ENCODE measurements around the gene PIP5K1C. TPM values are rescaled to one million over a fixed set of nuclear protein-coding genes. Genes with fewer than 3 reads are reported as not detected.
"Not testable (repeated sequence)": the region's sequence is repeated elsewhere in the genome, so short reads cannot be mapped to it uniquely, and the experiment has no call there.

Gene PIP5K1C
- total RNA-seq, 1 experiment from 2014 or later, result 2.8 TPM

GRCh38 chr19:3672575-3672948 is 27.7 kb downstream of the PIP5K1C start:
- H3K27me3 ChIP-seq, result no peaks in the 10 kb centered on the region
- H3K9me3 ChIP-seq, result no peaks in the 10 kb centered on the region
- H3K36me3 ChIP-seq, result no peaks in the 10 kb centered on the region
- no peak for DNase-seq
- no peak overlapping the region for H3K4me3 ChIP-seq

GRCh38 chr19:3671680-3672574 is 28.3 kb downstream of the PIP5K1C start:
- H3K36me3 ChIP-seq, result no peaks in the 10 kb centered on the region
- no peaks in the 10 kb centered on the region for H3K27me3 ChIP-seq
- no peak for DNase-seq
- H3K9me3 ChIP-seq, result no peaks in the 10 kb centered on the region
- H3K4me3 ChIP-seq, result no peak overlapping the region

- no peak for DNase-seq
- Histone ChIP-seq H3K27me3 (no peaks in the 10 kb centered on the region), H3K4me3 (no peak overlapping the region)
Measured at GRCh38 chr19:3670796-3671679, 29.2 kb downstream of the PIP5K1C start.

GRCh38 chr19:3669947-3670795 is 30.1 kb downstream of the PIP5K1C start:
- no peaks in the 10 kb centered on the region for H3K36me3 ChIP-seq

More at GRCh38 chr19:3670796-3671679, 29.2 kb downstream of the PIP5K1C start:
- Histone ChIP-seq H3K36me3 (no peaks in the 10 kb centered on the region), H3K9me3 (no peaks in the 10 kb centered on the region)

GRCh38 chr19:3669082-3669946 is 31.0 kb downstream of the PIP5K1C start:
- Histone ChIP-seq H3K4me3 (no peak overlapping the region), H3K36me3 (no peaks in the 10 kb centered on the region), H3K9me3 (no peaks in the 10 kb centered on the region), H3K27me3 (no peaks in the 10 kb centered on the region)
- DNase-seq, result no peak

More at GRCh38 chr19:3669947-3670795, 30.1 kb downstream of the PIP5K1C start:
- no peaks in the 10 kb centered on the region for H3K9me3 ChIP-seq
- no peak for DNase-seq
- H3K27me3 ChIP-seq, result no peaks in the 10 kb centered on the region
- H3K4me3 ChIP-seq, result no peak overlapping the region

GRCh38 chr19:3668331-3669081 is 31.8 kb downstream of the PIP5K1C start:
- H3K9me3 ChIP-seq, result no peaks in the 10 kb centered on the region
- DNase-seq, result no peak
- H3K27me3 ChIP-seq, result no peaks in the 10 kb centered on the region
- H3K36me3 ChIP-seq, result no peaks in the 10 kb centered on the region
- H3K4me3 ChIP-seq, result no peak overlapping the region

GRCh38 chr19:3667766-3668165 is 32.5 kb downstream of the PIP5K1C start:
- H3K9me3 ChIP-seq, result no peaks in the 10 kb centered on the region
- H3K4me3 ChIP-seq, result no peak overlapping the region
- no peak for DNase-seq
- H3K27me3 ChIP-seq, result no peaks in the 10 kb centered on the region
- H3K36me3 ChIP-seq, result no peaks in the 10 kb centered on the region

GRCh38 chr19:3667037-3667638 is 33.1 kb downstream of the PIP5K1C start:
- no peak for DNase-seq
- no peaks in the 10 kb centered on the region for H3K9me3 ChIP-seq
- no peaks in the 10 kb centered on the region for H3K27me3 ChIP-seq
- H3K36me3 ChIP-seq, result no peaks in the 10 kb centered on the region
- no peak overlapping the region for H3K4me3 ChIP-seq

GRCh38 chr19:3666545-3666856 is 33.8 kb downstream of the PIP5K1C start:
- H3K27me3 ChIP-seq, H3K36me3 ChIP-seq, DNase-seq, H3K9me3 ChIP-seq, H3K4me3 ChIP-seq: not testable (repeated sequence)

- H3K4me3 ChIP-seq, result no peak overlapping the region
- no peak for DNase-seq
- H3K9me3 ChIP-seq, result no peaks in the 10 kb centered on the region
- H3K27me3 ChIP-seq, result no peaks in the 10 kb centered on the region
- no peaks in the 10 kb centered on the region for H3K36me3 ChIP-seq
Measured at GRCh38 chr19:3665681-3666544, 34.4 kb downstream of the PIP5K1C start.

- DNase-seq, result no peak
- H3K9me3 ChIP-seq, result no peaks in the 10 kb centered on the region
- no peaks in the 10 kb centered on the region for H3K36me3 ChIP-seq
Measured at GRCh38 chr19:3664879-3665642, 35.2 kb downstream of the PIP5K1C start.

GRCh38 chr19:3663838-3664237 is 36.4 kb downstream of the PIP5K1C start:
- H3K9me3 ChIP-seq, result no peaks in the 10 kb centered on the region
- H3K36me3 ChIP-seq, result no peaks in the 10 kb centered on the region
- H3K27me3 ChIP-seq, result no peaks in the 10 kb centered on the region
- no peak for DNase-seq
- no peak overlapping the region for H3K4me3 ChIP-seq

More at GRCh38 chr19:3664879-3665642, 35.2 kb downstream of the PIP5K1C start:
- Histone ChIP-seq H3K27me3 (no peaks in the 10 kb centered on the region), H3K4me3 (no peak overlapping the region)
